Effector CD4-positive, alpha-beta T cell (primary cell): ENCODE results near the gene AEBP2.
"Not testable (repeated sequence)": the region's sequence is repeated elsewhere in the genome, so short reads cannot be mapped to it uniquely, and the experiment has no call there.

Experiments used
- DNase-seq: peaks from one replicate; pipeline ENCODE4 v3.0.0-alpha.2; 2020

Gene AEBP2

DNA sequence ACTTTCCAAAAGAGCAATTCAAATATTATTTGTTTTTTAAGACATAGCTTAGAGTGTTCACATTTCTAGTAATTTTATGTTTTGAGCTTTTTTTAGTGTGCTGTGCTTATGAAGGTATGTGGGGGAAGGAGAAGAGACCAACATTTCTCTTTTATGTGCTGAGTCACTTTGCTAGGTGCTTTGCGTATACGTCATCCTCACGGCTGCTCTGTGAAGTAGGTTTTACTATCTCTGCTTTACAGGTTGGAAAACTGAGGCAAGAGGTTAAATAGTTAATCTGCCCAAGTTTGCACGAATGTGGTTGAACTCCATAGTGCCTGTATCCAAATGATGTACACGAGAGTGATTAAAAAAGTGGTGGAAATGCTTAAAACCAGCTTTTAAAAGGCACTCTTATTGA is 75.9 kb downstream of the AEBP2 start:
- DNase-seq, result no peak

DNA sequence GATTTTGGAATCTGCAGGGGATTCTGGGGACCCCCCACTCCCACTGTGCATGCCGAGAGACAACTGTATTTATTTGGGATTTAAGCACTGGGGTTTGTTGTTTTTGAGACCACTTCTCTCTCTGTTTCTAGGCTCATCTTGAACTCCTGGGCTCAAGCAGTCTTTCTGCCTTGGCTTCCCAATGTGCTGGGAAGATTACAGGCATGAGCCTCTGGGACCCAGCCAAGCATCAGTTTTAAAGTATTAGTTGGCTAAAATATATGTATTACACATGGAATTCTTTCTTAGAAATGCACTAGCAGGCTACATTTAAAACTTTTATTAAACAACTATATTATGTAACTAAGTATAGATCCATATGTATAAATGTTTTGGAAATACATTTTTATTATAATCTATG is 78.3 kb downstream of the AEBP2 start:
- no peak for DNase-seq

DNA sequence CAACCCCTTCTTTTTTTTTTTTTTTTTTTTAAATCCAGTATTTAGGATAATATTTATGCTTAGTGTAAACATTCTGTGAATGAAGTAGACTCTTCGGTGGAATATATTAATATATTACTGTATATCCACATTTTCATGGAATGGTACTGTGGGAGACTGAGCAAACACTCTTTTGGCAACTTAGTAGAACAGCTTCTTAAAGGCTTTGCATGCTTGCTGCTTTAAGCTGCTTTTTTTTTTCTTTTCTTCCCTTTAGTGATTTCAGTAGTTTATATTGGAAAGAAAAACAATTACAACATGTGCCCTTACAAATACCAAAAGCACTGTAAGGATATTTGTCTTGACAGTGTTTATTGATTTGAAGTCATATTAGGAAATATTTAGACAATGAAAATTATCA is 78.9 kb downstream of the AEBP2 start:
- DNase-seq, result no peak

DNA sequence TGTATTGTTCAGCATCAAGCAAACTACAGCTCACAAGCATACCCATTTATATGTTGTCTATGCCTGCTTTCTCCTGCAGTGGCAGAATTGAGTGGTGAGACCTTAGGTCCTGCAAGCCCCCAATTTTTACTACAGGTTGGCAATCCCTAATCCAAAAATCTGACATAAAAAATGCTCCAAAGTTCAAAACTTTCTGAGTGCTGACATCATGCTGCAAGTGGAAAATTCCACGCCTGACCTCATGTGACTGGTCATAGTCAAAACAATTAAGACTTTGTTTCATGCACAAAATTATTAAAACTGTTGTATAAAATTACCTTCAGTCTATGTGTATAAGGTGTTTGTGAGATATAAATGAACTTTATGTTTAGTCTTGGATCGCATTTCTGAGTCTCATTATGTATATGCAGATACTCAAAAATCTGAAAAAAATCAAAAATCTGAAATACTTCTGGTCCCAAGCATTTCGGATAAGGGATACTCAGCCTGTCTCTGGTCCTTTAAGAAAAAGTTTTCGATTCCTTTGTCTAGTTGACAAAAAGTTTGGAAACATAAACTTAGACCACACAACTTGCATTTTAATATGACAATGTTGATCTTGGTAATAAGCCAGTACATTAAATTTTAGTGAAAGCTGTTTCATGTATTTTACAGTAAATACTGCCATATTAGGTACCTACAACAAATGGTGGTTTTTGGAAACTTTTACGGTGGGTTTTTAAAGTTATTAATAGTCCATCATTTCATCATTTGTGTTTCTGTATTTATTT is 81.5 kb downstream of the AEBP2 start:
- no peak for DNase-seq

DNA sequence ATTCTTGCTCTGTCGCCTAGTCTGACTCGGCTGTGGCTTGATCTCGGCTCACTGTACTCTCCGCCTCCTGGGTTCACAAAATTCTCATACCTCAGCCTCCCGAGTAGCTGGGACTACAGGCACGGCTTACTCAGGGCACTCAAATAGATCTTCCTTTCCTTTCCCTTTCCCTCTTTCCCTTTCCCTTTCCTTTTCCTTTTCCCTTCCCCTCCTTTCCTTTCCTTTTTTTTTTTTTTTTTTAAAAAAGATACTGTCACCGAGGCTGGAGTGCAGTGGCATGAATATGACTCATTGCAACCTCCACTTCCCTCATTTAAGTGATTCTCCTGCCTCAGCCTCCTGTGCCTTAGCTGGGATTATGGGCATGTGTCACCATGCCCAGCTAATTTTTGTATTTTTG is 86.0 kb downstream of the AEBP2 start:
- DNase-seq, result no peak

DNA sequence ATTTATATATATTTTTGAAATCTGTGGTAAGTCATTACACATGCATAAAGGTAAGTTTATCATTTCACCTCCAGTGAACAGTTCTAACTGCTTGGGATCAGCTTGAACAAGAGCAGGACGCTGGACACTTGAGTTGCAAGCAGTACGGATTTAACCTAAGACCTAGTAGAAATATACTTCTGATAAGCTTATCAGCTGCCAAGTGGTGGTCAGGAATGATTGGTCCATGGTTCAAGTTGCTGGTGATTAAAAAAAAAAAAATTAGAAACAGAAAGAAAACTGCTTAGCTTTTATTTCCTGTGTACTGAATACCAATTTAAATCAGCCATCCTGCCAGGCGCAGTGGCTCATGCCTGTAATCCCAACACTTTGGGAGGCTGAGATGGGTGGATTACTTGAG is 88.6 kb downstream of the AEBP2 start:
- DNase-seq, result no peak

DNA sequence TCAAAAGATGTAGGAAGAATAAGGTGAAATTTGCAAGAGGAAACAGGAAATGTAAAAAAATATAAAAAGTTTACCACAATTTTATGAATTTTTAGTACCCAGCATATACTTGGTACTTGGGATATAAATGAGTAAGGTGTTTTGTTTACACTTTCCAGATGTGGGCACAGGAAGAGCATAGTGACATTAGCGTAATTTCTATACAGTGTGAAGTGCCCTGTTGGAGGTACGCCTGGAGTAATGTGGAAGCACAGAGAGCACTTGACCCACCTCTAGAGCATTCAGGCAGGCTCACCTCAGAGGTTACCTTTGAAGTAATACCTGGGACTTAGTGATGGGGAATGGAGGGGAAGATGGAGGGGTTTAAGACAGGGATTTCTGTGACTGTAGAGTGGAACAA is 89.5 kb downstream of the AEBP2 start:
- DNase-seq, result no peak

DNA sequence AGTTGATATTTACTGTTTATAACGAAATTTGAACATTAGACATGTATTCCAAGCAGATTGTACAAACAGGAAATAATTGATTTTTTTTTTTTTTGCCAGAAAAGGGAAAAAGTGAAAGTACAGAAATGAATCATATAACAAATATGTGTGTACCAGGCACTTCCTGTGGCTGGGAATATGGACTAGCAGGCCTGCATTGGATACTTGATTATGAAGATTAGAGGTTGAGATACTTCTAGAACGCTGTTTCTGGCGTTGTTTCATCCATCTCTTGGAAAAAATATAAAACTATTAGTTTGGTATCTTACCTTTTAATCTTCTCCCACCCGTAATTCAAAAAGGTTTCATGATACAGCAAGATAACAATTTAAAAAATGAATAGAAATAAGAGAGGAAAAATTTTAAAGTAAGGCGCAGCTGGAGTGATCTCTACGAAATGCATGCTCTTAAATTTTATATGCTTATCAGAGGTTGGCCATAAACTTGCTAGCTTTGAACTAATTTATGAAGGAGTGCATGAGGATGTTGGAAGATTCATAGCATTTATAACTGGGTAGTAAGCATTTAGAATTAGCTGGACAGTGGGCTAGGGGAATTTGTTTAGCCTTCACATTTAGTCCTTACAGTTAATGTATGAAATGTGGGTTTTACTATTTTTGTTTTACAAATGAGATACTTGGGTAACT is 90.8 kb downstream of the AEBP2 start:
- DNase-seq, result no peak

DNA sequence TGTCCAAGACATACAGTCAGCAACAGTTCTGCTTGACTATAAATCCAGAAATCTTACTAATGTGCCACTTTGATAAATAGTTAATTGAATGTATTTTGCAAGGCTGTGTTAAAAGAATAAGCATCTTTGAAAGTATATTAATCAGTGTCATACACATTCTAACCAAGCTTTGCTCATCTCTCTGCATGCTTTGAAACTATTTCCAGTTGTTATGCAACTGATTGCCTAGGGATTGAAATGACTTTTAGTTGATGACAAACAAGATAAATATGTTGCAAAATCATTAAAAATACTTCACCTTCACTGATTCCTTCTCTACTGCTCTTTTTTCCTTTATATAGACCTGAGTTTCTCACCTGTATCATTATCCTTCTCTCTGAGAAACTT is 91.3 kb downstream of the AEBP2 start:
- no peak for DNase-seq

DNA sequence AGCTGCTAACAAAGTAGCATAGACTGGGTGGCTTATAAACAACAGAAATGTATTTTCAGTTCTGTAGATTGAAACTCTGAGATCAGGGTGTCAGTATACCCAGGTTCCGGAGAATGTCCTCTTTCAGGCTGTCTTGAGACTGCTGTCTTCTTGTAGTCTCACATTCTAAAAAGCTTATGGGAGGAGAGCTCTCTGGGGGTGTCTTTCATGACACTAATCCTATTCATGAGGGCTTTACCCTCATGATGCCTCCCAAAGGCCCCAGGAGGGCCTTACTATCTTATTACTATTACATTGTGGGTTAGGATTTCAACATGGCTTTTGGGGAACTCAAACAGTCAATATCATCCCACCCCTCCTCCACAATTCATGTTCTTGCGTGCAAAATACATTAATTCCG is 94.3 kb downstream of the AEBP2 start:
- no peak for DNase-seq

DNA sequence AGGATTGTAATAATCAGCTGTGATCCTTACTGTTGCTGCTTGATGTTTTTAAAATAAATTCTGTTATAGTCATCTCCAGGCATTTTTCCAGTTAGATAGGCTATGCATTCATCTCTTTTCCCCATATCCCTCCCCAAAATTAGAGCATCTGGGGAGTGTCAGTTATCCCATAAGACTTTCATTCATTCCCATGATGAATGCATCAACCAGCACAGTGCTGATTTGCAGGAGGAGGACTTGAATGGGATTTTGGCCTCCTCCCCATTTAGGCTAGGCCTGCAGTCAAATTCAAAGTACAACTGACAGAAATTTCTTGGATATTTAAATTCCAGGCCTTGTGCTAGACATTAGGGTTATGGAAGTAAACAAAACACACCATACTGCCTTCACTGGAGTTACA is 99.8 kb downstream of the AEBP2 start:
- DNase-seq, result no peak

DNA sequence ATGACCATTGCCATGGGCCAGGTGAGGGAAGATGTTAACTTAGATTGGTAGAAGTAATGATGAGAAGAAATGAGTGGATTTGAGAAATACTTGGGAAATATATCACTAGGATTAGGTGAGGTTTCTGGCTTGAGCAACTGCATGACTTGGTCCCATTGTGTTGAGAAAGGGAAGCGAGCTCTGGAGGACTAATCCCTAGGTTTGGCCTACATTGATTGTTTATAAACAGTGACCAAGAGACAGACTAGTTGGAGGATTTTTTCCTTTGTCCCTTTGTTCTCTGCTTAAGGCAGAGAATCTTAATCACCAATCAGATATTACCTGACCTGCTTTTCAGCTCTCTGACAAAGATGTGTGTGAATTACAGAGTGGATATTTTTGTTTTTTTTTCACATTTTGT is 100.5 kb downstream of the AEBP2 start:
- DNase-seq, result no peak

DNA sequence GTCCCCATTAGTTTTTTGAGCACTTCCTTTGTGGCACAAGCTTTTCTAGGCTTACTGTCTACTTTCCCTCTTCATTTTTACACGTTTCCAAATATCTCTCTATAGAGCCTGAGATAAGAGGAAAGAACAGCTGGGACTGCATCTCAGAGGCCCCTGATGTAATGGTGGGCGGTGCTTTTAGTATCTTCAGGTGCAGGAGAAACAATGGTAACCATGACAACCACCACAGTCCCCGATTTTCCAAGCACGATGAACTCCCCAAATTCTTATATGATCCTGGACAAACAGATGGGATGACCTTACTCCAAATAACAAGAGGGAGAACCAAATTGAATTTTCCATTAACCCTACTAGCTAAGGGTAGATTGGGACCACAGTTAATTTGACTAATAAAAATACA is 103.3 kb downstream of the AEBP2 start:
- DNase-seq, result no peak

DNA sequence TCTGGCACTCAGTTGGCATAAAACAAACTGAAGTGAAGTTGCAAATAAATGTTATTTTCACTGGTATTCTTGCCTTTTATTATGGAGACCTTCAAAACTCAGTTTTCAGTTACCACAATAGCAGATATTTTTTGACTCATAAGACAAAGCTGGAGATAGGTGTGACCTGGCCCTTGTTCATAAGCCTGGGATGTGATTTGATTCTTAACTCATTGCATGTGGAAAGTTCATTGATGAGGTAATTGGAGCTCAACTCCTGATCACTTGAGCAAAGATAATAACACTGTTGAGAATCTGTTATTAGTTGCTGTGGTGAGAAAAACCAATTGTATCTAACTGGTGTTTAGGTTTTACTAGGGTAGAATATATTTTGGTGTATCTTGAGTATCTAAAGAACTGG is 105.1 kb downstream of the AEBP2 start:
- DNase-seq, result no peak

DNA sequence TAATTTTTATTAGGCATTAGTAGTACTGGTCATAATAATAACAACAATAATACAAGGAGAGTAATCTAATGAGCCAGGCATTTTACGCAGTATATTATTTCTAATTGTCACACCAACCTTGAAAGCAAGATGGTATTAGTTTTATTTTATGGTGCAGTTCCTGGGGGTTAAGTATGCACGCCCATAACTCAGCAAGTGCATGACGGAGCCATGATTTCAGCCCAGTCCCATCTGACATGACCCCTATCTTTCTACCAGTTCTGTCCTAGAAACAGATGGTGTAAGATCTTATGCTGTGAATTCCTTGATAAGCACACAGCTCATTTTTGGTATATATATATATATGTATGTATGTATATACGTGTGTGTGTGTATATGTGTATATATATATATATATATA is 106.0 kb downstream of the AEBP2 start:
- no peak for DNase-seq

DNA sequence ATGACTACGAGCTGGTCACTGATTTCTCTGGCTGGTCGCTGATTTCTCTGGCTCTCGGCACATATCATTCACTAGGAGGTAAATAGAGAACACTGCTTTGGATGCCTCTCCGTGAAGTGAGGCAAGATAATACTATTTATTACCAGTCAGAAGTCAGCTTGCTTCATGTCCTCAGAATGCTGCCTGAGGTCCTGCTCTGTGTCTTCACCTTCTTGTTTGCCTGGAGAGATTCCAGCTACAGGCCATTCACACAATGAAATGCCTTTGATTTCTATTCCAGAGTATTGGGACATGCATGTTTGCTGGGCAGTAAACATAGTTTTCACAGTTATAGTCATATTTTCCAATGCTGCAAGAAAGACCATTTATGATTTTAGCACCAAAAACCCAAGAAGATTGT is 106.7 kb downstream of the AEBP2 start:
- DNase-seq, result no peak

DNA sequence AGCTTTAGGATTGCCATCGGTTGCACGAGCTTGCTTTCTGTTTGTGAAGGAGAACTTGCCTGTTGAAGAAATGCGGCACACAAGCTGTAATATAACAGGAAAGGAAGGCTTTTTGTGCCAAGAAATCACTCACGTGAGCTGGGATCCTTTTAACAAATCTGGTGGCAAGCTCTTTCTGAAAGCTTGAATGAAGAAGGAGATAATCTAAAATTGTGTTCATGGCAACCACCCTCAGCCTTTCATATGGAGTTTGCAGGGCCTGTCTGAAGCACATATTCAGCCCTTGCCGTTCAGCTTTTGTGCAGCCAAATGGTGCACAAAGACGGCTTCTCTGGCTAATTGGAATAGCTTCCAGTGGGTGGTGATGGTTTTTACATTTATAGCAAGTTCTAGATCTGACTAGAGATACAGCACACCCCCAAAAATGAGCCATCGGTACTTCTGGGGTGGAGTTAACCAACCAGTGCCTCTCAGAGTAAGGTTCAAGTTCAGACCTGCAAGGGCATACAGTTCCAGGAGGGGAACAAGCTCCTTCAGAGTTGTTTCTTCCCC is 107.4 kb downstream of the AEBP2 start:
- no peak for DNase-seq

DNA sequence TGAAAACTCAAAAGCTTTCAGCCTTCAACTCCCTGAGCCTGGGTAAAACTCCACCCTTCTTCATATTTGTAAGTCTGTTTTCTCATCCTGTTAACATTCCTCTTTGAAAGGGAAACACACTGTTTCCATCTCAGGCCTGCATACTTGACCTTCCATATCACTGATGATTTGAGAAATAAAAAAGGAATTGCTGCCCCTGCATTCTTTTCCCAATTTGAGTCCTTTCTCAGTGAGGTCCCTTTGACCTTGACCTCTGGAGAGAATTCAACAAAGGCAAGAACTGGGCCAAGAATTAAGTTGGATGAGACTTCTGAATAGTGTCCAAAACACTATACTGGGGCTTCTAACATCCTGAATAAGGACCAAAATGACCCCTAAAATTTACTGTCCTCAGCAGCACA is 108.0 kb downstream of the AEBP2 start:
- no peak for DNase-seq

DNA sequence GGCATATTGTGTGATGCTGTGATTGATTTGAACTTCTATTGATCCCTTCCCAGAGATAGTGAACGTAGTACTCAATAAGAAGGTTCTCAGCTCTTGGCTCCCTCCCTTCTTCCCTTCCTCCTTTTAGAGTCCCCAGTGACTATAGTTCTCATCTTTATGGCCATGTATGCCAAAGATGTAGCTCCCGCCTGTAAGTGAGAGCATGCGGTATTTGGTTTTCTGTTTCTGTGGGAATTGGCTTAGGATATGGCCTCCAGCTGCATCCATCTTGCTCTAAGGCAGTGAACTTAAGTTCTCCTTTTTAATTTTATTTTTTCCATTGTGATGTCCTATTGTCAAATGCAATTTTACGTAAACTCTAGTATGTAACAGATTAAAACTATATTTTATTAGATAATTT is 109.5 kb downstream of the AEBP2 start:
- DNase-seq, result no peak

DNA sequence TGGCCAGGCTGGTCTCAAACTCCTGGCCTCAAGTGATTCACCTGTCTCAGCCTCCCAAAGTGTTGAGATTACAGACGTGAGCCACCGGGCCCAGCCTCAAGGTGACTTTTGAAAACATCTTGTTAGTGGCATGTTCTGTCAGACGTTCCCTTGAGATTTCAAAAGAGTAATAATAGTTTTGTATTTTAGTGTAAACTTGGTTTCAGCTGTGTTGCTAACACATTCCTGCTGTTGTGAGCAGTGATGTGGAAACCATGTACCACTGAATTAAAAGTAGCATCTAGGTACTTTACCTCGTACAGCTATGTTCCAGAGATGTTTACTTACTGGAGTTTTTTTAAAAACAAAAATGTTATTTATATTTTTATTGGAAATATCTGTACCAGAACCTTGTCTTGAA is 111.3 kb downstream of the AEBP2 start:
- DNase-seq, result no peak

DNA sequence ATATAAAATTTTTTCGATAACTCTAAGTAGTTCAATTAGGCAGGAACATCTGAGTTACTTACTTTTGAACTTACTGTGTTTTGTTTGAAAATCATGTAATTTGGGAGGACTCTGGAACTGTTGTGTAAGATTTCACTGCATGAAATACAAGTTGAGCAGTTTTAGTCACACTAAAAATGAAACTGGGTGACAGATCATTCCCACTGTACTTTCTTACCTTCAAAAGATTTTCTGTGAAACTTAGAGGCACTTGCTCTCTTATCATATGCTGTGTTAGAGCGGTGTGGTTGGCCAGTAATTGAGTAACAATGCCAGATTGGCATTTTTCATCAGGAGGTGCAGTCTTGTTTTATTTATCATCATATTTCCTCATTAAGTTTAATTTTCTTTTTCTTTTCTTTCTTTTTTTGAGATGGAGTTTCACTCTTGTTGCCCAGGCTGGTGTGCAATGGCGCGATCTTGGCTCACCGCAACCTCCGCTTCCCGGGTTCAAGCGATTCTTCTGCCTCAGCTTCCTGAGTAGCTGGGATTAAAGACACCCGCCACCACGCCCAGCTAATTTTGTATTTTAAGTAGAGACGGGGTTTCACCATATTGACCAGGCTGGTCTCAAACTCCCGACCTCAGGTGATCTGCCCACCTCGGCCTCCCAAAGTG is 113.3 kb downstream of the AEBP2 start:
- DNase-seq, result not testable (repeated sequence)

DNA sequence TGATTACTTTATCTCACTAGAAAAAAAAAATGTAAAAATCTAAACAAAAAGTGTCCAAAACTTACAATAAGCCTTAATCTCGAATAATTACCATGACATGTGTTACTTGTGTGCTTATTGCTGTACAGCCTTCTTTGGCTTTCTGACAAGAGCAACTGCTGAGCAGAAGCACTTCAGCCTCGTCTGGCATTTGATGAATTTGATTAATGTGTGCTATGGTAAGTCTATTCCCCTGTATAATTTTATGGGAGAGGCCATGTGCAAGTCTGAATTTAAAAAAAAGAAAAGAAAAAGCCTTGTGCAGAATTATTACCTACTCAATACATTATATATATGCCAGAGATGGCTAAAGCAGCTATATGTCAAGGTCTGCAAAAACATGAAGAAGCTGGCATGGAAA is 113.9 kb downstream of the AEBP2 start:
- no peak for DNase-seq

DNA sequence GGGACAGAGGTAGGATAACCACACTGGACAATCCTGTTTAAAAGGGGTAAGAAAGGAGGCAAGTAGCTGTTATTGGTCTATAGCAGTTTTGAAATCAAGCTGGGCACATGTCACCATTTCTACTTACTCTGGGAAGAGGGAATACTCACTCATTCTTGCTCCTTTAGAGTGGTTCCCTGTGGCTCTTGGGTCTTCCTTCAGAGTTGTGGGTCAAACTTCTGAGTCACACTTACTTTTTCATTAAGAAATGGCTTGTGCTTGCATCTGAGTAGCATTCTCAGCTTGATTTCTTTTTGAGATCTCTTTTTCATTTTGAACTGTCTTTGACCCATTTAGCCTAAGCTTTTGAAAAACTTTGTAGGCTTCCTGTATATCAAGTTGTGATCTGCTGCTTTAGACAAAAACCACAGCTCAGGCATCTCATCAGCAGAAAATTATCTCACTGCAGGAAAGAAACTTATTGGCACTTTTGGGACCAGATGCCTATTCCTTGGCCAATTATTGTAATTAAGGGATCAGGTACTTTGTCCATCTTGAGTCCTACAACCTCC is 122.2 kb downstream of the AEBP2 start:
- no peak for DNase-seq
